HG03095 (cell line): ENCODE results near the gene AKR7A2.
"Not testable (repeated sequence)": the region's sequence is repeated elsewhere in the genome, so short reads cannot be mapped to it uniquely, and the experiment has no call there.

Experiments used
- ATAC-seq: cut with Tn5 transposase; IDR thresholded peaks from one replicate; pipeline ENCODE4 v1.9.1; 2021; ENCODE audit warnings: moderate library complexity; ENCODE audit not compliant: unreplicated experiment

The AKR7A2 gene

DNA sequence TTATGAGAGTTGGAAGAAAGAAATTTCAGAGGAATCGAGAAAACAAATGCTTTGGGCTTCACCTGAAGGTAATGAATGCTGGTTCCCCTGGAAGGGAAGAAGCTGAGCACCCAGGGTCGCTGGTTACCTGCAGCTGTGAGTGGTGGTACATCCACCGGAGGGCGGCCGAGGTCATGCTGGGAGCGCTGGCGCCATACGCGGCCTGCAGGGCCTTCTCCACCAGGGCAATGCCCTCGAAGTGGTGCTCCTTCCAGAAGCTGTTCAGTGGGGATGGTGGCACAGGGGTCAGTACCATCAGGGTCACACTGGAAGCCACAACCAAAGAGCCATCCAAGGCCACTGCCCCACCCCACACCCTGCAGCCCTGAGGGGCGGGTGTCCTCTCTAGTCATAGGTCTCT, 43.5 kb downstream of the AKR7A2 start:
- ATAC-seq, result no peak

GRCh38 chr1:19262744-19263143, 49.2 kb downstream of the AKR7A2 start:
- ATAC-seq, result no peak

DNA sequence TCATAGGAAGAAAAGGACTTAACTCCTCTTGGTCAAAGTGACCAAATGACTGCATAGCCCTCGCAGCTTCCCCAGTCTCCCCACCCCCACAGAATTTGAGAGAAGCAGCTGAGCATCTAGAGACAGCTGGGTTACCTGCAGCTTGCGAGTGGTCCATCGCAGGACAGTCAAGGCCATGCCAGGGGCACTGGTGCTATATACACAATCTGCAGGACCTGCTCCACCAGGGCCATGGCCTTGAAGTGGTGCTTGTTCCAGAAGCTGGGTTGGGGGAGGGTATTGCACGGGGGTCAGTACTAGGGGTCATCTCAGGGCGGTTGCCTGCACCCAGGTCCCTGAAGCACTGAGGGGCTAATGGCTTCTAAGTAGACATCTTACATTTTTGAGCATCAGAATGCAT, 49.9 kb downstream of the AKR7A2 start:
- ATAC-seq, result no peak

- ATAC-seq, result no peak
Measured at GRCh38 chr1:19260211-19261138, 51.5 kb downstream of the AKR7A2 start.

- ATAC-seq, result no peak
Measured at GRCh38 chr1:19258353-19258752, 53.6 kb downstream of the AKR7A2 start.

DNA sequence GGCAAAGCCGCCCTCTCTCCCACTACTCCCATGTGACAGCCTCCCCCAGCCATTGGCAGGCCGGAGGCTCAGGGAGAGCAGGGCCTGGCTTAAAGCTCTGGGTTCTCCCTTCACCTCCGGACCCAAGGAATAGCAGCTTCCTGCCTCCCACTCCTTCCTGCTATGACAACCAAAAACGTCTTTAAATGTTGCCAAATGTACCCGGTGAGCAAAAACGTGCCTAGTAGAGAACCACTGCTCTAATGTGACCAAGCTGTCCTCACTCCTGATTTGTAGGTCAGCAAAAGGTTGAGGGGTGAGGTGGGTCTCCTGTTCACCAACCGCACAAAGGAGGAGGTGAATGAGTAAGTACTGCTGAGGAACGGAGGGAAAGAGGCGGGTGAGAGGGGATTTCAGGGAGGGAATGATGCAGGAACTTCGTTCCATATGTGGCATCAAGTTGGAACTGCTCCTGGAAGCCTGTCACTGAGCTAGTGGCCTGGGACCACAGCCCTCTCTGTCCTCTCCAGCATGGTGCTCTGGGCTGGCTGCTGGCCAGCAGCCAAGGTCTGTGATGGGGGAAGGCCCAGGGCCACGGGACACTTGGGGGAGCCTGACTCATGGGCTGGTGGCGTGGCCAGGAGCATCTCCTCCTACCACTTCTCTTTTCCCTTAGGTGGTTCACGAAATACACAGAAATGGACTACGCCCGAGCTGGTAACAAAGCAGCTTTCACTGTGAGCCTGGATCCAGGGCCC, 54.6 kb downstream of the AKR7A2 start:
- no peak for ATAC-seq

DNA sequence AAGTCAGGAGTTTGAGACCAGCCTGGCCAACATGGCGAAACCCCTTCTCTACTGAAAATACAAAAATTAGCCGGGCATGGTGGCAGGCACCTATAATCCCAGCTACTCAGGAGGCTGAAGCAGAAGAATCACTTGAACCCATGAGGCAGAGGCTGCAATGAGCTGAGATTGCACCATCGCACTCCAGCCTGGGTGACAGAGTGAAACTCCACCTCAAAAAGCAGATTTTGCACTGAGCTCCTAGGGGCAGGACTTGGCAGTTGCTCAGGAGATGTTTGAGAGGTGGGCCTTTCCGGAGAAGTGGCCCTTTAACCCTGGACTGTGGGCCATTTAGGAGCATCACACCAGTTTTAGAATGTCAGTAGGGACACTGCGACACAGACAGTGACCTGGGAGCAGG, 55.6 kb downstream of the AKR7A2 start:
- not testable (repeated sequence) for ATAC-seq

GRCh38 chr1:19255288-19255687, 56.7 kb downstream of the AKR7A2 start:
- no peak for ATAC-seq

DNA sequence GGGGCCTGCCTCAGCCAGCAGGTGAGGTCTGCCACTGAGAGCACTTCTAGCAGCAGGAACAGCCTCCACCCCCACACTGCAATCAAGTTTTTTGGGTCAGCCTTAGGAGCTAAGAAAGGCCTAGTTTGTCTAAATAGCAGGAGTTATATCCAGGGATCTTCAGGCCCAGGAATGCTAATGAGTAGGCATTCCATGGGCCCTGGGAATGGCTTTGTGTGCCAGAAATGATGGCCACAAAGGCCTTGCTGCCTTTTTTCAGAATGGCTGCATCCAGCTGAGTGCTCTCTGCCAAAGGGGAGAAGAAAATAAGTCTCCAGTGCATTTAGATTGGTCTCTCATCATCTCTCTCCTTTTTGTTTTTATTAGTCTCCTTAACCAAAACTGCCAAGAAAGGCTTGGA, 57.5 kb downstream of the AKR7A2 start:
- no peak for ATAC-seq
